ENCODE data around the gene PEX14.

GRCh38 chr1:10642403-10643080, 167.8 kb downstream of the PEX14 start:
- TF ChIP-seq CTCF (IDR thresholded peaks at IDR 0.05 in 4 of 5, conservative IDR thresholded peaks at IDR 0.05 in 1 of 5): no peak
- TF ChIP-seq POLR2A (IDR thresholded peaks at IDR 0.05): no peak
